NCI-H2196 treated with DMSO at 0.1 percent for 48 hours (cell line): ENCODE results near the gene C1orf174.

Experiments used
- DNase-seq: peaks from one replicate; lab custom pipeline; 2025; ENCODE audit not compliant: unreplicated experiment; lab: John Stamatoyannopoulos, UW

C1orf174 gene

GRCh38 chr1:3900150-3900968 is at the start of gene C1orf174:
TSS of gene C1orf174 (minus strand) at chr1:3900272. CDS start at chr1:3900186, 86 bp downstream.
- DNase-seq: peak; percentile 97

GRCh38 chr1:3948344-3948743 is 48.3 kb upstream of the C1orf174 start:
- peak; percentile 72 for DNase-seq

- DNase-seq: no peak
Measured at GRCh38 chr1:3945916-3946840, 46.1 kb upstream of the C1orf174 start.

- DNase-seq: no peak
Measured at GRCh38 chr1:3945222-3945621, 45.1 kb upstream of the C1orf174 start.

GRCh38 chr1:3944578-3945125 is 44.6 kb upstream of the C1orf174 start:
- no peak for DNase-seq

GRCh38 chr1:3943806-3944577 is 43.9 kb upstream of the C1orf174 start:
- no peak for DNase-seq

GRCh38 chr1:3943123-3943431 is 43.0 kb upstream of the C1orf174 start:
- no peak for DNase-seq

GRCh38 chr1:3942416-3943122 is 42.5 kb upstream of the C1orf174 start:
- DNase-seq: peak; percentile 84

GRCh38 chr1:3940754-3941345 is 40.8 kb upstream of the C1orf174 start:
- DNase-seq: no peak

- no peak for DNase-seq
Measured at GRCh38 chr1:3940081-3940753, 40.1 kb upstream of the C1orf174 start.

- DNase-seq: no peak
Measured at GRCh38 chr1:3939242-3940080, 39.4 kb upstream of the C1orf174 start.

- DNase-seq: no peak
Measured at GRCh38 chr1:3932156-3932919, 32.3 kb upstream of the C1orf174 start.

- DNase-seq: no peak
Measured at GRCh38 chr1:3931007-3931912, 31.2 kb upstream of the C1orf174 start.

- no peak for DNase-seq
Measured at GRCh38 chr1:3930301-3931006, 30.4 kb upstream of the C1orf174 start.

GRCh38 chr1:3929126-3929525 is 29.1 kb upstream of the C1orf174 start:
- no peak for DNase-seq

- DNase-seq: no peak
Measured at GRCh38 chr1:3928586-3928985, 28.5 kb upstream of the C1orf174 start.
